Measurements from ENCODE around the gene BRD3. TPM values are rescaled to one million over a fixed set of nuclear protein-coding genes. Genes with fewer than 3 reads are reported as not detected.

Gene BRD3
- total RNA-seq, 1 experiment from 2014 or later: 2.2 TPM

DNA sequence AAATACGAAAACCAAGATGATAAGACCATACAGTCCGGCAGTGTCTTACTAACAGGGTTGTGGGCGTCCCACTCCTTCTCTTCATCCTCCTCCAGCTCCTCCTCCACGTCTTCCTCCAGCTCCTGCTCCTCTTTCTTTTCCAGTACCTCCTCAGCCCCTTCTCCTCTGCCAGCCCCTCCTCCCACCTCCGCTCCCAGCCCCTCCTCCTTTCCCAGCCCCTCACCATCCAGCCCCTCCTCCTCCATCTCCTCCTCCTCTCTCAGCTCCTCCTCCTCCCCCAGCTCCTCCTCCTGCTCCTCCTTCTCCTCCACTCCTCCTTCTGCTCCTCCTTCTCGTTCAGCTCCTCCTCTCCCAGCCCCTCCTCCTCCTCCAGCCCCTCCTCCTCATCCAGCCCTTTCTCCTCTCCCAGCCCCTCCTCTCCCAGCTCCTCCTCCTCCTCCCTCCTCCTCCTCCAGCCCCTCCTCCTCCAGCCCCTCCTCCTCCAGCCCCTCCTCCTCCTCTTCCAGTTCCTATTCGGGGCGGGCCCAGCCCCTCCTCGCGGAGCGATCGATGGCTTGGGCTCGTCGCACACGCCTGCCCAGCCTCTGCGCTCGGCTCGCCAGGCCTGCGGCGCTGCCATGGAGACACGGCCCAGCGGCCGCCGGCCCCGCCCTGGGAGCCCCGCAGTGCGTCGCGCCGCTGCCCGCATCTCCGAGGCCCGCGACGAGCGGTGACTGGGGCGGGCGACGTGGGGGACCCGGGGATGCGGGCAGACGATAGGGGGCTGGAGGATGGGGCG lies 42.8 kb downstream of the BRD3 start, which contains the start of gene BRD3OS:
BRD3OS (plus strand) TSS at position 654 of the 778 bp plus-strand sequence. CDS start 1,267 bp downstream, outside the sequence.
- peak; percentile 96 for DNase-seq (ENCODE audit: low read depth)

DNA sequence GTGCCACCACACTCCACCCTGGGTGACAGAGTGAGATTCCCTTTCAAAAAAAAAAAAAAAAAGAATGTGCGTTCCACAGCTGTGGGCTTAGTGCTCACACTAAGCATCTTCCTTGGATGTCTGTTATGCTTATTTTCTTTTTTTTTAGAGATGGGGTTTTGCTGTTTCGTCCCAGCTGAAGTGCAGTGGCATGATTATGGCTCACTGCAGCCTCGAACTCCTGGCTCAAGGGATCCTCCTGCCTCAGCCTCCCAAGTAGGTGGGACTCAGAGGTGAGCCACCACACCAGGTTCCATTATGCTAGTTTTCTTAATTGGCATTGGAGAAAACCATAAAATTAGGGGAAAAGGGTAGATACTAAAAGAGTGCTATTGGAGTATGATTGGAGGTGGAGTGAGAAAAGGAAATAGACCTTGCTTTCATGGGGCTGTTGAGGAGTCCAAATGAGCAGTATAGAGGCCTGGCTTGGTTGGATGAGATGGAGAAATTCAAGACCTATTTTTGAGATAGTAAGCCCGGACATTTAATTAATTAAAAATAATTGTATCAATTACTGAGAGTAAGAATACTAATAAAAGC lies 43.5 kb downstream of the BRD3 start:
- no peak for DNase-seq (ENCODE audit: low read depth)

DNA sequence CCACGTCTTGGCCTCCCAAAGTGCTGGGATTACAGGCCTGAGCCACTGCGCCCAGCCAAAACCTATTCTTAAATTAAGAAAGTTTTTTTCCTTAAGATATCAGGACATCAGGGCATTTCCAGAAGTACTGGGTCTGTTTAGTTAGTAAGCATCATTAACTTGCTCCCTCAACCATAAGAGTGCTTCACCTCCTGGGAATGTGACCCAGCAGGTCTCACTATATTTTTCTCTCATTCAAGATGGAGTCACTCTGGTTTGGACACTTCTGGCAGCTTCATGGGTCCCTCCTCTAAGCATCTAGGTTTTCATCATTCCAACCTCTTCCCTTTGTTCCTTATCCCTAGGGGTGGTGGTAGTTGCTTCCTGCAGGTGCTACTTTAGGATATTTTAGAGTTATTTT lies 52.9 kb downstream of the BRD3 start:
- DNase-seq (ENCODE audit: low read depth): no peak

DNA sequence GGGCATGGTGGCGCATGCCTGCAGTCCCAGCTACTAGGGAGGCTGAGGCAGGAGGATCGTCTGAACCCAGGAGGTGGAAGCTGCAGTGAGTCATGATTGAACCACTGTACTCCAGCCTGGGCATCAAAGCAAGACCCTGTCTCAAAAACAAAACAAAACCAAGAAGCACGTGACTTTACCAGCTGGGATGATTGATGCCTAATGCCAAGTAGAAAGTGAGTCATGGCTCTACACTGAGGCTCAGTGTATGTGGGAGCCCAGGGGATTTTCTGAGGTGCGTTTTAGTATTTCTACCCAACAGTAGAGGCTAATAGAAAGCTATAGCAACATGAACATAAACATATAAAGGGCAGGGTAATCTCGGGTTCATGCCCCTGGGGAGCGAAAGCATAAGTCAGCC lies 56.4 kb downstream of the BRD3 start:
- peak; percentile 62 for DNase-seq (ENCODE audit: low read depth)

DNA sequence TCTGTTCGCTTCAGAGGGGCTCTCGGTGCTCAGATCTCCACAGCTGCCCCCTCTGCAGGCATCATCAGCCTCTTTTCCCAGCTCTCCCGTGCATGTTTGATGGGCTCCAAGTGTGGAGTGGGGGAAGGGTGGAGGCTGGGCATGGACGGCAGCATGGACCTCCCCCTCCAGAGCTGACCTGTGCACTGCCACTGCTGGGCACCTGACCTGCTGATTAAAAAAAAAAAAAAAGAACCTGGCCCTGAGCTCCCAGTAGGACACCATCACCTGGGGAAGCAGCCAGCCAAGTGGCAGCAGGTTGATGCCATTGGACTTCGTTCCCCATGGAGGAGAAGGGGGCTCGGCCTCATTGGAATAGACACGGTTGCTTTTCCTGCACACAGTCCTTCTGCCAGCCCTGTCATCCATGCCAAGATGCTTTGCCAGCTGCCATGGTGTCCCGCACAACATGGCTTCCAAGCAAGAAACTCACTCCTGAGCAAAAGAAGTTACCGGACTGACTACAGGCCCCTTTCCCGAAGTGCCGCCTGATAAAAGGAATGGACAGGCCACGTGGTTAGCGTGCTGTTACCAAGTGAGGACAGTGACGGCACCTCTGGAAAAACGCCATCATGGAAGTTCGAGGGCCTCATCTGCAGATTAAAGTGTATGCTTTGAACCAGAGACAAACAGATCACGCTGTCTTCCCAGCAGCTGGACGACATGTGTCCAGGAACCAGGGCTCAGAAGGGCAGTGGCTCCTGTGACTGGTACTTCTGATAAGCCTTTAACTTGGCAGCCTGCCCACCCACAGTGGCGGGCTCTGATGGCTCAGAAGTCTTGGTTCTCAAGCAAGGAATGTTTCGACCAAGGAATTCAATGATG lies 57.3 kb downstream of the BRD3 start:
- peak; percentile 95 for DNase-seq (ENCODE audit: low read depth)

DNA sequence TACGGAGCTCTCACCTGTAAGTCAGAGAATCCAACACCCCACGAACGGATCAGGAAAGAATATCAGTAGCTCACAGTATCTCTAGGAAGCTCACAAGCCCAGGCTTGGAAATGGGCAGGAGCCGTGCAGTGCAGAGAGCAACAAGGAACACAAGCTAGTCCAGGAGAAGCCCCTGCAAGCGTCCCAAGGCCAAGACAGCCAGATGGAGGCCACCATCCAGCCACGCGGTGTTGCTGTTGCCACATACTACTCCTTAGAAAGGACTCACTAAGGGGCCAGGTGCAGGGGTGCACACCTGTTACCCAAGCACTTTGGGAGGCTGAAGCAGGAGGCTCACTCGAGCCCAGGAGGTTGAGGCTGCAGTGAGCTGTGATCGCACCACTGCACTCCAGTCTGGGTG lies 60.3 kb downstream of the BRD3 start:
- DNase-seq (ENCODE audit: low read depth): no peak

DNA sequence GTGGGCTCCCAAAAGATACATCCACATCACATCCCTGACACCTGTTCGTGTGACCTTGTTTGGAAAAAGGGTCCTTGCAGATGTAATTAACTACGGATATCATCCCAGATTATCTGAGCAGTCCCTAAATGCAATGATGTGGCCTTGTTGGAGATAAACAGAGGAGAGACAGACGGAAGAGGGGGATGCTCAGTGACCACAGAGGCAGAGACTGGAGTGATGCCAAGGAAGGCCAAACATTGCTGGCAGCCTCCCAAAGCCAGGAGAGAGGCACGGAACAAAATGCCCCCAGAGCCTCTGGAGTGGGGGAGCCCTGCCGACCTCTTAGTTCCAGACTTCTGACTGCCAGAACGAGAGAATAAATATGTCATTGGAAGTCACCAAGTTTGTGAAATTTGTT lies 60.7 kb downstream of the BRD3 start:
- DNase-seq (ENCODE audit: low read depth): peak; percentile 58

DNA sequence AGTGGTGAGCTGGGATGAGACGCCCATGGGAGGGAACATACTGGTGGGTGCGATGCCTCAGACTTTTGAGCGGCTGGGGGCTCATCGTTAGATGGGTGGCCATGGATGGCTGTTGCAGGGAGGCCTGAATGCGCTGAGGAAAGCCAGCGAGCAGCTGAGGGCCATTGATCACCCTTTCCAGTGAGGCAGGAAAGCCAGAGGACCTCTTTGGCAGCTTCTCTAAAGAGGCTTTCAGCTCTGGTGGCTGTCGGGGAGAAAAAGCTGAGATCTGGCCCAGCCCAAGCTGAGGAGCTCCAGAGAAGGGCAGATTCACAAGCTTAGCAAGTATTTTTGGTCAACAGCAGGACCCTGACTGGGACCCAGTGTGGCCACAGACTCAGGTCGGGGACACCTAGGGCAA lies 62.4 kb downstream of the BRD3 start:
- DNase-seq (ENCODE audit: low read depth): no peak

DNA sequence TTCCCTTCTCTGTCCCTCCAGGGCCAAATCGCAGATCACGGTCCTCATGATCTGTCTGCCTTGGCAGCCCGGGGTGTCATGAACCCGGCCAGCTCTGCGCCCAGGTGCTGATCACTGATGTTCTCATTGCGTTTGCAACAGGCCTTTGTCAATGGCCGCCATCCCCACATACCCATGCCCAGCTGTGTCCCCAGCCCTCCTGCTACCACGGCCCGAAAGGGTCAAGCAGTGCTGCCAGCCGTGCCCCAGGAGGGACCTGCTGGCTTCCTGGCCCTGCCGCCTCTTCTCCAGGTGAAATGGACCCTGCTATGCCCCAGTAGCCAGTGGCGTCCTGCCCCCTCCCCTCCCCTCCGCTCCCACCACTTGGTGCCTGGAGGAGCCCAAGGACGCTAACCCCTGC lies 62.9 kb downstream of the BRD3 start:
- DNase-seq (ENCODE audit: low read depth): no peak

DNA sequence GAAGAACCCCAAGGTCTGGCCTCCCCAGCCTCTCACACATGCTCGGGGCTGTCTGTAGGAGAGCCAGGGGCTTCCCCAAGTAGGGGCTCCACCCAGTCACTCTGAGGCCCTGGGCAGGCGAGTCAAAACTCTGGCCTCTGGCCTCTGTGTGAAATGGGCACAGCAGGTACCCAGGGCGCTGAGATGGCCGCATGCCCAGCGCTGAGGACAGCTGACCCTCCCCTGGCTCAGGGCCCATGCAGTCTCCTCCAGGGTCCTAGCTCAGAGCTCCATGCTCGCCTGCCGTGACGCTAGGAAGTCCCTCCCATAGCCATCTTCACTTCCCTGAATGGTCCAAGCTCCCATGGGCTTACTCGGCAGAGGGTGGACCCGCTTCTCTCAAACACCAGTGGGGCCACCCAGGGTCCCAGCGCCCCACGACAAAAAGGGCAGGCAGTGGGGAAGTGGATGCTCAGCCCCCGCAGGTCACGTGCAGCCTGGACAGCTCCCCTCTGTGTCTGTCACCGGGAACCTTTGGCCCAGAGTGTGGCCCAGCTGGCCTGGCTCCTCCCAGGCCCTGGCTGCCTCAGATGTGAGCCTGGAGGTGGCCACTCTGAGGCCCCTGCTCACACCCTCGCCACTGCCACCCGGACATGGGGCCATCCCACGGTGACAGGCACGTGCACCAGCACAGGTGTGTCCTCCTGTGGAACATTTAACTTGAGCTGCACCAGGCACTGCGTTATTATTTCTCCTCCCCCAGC lies 63.5 kb downstream of the BRD3 start:
- no peak for DNase-seq (ENCODE audit: low read depth)

DNA sequence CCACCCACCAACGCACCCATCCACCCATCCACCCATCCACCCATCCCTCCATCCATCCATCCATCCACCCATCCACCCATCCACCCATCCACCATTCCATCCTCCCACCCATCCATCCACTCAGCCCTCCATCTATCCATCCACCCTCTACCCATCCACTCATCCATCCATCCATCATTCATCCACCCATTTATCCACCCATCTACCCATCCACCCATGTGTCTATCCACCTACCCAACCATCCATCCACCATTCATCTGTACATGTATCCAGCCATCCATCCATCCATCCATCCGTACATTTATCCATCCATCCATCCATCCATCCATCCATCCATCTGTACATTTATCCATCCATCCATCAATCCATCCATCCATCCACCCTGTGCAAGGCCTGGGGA lies 64.6 kb downstream of the BRD3 start:
- DNase-seq (ENCODE audit: low read depth): no peak

DNA sequence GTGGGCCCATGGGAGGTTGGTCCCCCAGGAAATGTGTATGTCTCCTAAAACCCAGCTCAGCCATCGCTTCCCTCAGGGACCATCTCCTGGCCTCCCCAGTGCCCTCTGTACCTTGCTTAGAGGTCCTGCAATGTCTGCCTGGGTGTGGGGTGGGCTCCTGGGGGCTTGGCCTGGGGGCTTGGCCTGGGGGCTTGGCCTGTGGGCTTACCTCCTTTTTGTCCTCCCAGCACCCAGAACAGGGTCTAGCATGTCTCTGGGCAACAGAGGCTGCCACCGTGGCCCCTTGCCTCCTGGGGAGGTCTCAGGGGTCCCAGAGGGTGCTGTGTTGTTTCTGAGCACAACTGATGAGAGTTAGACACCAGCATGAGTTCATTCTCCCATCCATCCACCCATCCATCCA lies 65.0 kb downstream of the BRD3 start:
- DNase-seq (ENCODE audit: low read depth): no peak

DNA sequence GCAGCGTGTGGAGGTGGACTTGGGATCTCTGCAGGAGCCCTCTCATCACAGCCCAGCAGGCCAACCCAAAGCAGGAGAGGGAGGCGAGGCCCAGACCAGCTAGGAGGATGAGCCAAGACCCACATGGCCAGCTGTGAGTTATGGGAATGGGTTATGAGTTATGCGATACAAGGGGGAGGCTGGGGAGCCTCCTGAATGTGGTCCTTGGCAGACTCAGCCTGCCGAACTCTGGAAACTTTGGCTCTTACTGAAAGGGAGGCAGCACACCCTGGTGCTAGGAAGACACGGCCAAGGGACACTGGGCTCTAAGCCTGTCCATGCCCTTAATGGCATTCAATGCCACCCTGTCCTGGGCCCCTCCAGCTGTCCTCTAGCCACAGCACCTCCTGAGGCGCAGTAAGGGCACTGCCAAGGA lies 68.0 kb downstream of the BRD3 start:
- DNase-seq (ENCODE audit: low read depth): no peak

DNA sequence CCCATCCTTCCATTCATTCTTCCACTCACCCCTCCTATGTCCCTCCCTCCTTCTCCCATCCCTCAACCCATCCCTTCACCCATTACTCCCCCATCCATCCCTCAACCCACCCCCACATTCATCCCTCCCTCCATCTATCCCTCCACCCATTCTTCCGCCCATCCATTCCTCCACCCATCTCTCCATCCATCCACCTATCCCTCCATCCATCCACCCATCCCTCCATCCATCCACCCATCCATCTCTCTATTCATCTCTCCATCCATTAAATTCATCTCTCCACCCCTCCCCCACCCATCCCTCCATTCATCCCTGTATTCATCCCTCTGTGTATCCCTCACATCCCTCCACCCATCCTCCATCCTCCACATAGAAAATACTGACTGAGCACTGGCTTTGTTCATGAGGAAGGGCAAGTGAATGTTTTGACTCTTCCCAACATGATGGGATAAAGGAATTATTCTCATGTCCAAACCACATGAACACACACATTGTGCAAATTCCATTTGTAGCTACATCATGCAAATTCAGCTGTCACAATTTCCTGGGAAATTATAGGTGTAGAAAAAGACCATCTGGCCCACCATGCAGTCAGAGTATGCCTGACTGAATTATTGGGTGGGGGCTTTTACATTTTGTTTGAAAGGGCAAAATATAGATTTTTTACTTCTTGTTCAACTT lies 68.8 kb downstream of the BRD3 start:
- no peak for DNase-seq (ENCODE audit: low read depth)

DNA sequence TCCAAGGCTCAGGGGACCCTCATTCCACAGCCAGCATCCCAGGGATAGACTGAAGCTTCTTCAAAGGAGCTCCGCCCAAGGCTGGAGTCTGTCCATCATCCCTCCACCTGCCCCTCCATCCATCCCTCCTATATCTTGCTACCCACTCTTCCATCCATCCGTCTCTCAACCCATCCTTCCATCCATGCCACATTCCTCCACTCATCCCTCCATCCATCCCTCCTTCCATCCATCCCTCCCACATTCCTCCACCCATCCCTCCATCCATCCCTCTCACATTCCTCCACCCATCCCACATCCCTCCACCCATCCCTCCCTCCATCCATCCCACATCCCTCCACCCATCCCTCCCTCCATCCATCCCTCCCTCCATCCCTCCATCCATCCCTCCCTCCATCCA lies 70.2 kb downstream of the BRD3 start:
- no peak for DNase-seq (ENCODE audit: low read depth)

DNA sequence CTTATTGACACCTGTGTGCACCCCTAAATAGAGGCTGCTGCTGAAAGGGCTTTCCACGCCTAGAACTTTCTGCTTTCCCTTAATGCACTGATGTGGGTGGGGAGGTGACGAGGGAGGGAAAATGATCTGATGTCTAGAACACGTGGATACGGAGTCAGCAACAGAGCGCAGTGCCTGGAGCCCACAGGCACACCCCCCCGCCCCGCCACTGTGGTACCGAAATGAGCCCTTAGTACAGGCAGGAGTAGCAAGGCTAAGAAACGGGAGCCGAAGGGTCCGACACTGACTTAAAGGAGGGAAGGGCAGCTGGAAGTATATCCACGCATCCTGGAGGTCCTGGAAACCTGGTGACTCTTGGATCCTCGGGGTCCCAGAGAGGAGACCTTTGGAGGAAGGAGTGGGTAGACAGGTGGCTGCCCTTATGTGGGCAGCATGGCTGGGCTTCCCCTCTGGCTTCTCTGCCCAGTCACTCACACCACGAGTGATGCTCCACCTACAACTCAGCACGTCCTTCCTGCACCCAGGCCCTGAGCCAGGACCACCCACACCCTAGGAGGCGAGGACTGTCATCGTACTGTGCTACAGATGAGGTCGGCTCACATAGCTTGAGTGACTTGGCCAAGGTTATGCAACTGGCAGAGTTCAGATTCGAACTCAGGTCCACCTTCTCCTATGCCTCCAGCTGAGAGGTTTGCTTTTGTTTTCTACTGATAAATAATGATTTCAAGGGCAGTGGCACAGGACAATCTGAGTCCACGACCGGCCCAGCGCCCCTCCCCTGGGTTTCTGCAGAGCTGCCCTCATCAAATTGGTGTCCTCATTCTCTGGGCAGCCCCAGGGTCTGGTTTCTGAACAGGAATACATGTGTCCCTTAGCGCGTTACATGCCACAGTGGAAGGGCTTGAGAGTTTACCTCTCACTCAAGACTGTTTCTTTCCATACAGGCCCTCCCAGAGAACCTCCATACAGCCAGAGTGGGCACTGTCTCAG lies 71.0 kb downstream of the BRD3 start:
- DNase-seq (ENCODE audit: low read depth): no peak

DNA sequence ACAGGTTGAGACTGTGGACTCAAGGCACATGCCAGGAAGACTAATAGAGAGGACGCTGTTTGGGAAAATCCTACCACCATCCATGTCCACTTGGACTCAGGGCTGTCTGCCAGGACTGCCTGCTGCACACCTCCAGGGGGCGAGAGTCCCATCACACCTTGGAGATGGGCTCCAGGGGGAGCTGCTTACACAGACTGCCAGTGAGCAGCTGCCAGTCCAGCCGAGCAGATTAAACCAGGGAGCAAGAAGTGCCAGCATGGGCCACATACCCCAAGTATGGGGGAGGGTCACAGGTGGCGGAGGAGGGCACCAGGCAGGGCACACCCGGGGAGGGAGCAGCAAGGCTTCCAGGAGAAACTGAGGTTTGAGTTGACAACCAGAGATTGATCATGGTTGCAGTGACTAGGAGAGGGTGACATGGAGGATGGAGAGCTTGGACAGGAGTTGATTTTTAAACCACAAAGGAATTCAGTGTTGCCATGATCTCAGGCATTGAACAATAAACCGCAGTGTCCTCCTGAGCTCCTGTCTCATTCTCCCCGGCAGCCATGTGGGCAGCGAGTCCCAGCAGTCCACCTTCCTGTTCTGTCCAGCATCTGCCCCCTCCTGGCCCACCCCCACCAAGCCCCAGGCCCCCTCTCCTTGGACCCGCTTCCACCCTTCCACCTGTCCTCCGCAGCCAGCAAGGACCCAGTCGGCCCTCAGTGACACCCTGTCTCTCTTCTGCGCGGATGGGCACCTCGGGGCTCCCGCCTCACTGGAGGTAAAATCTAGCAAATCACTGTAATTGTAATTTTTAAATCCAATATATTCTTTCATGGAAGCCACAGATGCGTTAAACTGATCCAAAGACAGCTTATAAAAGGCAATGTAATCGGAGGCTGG lies 72.6 kb downstream of the BRD3 start:
- DNase-seq (ENCODE audit: low read depth): peak; percentile 61

DNA sequence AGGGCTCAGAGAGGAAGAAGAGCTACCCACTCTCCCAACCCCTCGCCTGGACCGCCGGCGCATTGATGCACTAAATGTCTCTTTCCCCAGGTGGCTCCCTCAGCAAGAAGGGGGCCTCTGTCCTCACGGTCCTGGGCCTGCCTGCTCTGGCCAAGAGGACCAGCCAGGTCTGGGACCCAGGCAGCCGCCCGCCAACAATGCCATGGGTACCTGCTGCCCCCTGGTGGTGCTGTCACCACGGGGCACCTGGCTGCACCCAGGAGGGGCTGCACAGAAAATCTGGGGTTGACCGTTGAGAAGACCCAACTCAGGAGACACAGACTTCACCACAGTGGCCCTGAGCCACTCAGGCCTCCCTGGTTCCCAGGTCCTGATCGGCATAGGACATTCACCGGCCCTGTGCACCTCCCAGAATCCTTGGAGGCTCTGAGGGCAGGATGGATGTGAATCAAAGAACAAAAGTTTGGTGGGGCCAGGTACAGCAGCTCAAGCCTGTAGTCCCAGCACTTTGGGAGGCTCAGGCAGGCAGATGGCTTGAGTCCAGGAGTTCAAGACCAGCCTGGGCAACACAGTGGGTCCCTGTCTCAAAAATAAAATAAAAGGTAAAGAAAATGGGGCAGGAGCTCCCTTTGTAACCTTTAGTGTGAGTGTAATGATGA lies 73.3 kb downstream of the BRD3 start:
- peak; percentile 54 for DNase-seq (ENCODE audit: low read depth)

Measured in RPMI7951 (cell line).